C4-2B (cell line): ENCODE data around the gene ALAS1.

Experiments
- CTCF ChIP-seq: fragments of 450-650 bp; conservative IDR thresholded peaks from 2 replicates; pipeline ENCODE4 v1.5.1; 2017; ENCODE audit warnings: mild to moderate bottlenecking
- ZFX ChIP-seq: fragments of 450-650 bp; IDR thresholded peaks from 2 replicates; pipeline ENCODE4 v1.6.1; 2017

- TF ChIP-seq CTCF: no peak
- TF ChIP-seq ZFX: no peak
Observed at GRCh38 chr3:52211268-52211891, 13.4 kb downstream of the ALAS1 start.
